ENCODE data around the gene SPDYE4. TPM values are rescaled to one million over a fixed set of nuclear protein-coding genes. Genes with fewer than 3 reads are reported as not detected.

SPDYE4 gene
- total and polyA plus RNA-seq, 2 experiments from 2014 or later: not detected

DNA sequence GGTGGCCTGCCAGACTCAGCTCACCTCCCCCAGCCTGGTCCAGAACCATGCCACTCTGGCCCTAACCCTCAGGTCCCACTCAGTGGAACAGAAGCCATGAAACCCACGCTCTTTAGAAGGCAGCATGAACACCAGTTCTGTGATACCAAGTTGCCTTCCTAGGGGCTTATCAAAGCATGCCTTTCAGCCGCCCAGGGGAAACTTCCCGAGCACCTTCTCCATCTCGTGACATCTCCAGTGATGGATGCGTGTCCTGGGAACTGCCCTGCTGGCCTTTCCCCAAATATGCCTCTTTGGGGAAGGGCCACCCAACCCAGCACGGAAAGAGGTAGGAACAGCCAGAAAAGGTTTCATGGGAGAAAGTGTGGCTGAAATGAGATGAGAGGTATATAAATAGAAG is 22.0 kb downstream of the SPDYE4 start:
- no peak for DNase-seq
- no peaks in the 10 kb centered on the region for H3K9me3 ChIP-seq (ENCODE audit: low read depth)
- no peaks in the 10 kb centered on the region for H3F3A ChIP-seq (ENCODE audit: insufficient read depth)
- H4K20me1 ChIP-seq (ENCODE audit: insufficient read depth): no peaks in the 10 kb centered on the region
- 0 out of 2 replicates have a peak, but pooled peaks cover 3% of the 10 kb centered on the region for H3K27me3 ChIP-seq (replicated peaks; ENCODE audit: insufficient read depth)
- no peaks in the 10 kb centered on the region for H3K79me2 ChIP-seq (ENCODE audit: insufficient read depth)
- no peaks in the 10 kb centered on the region for H3K36me3 ChIP-seq (ENCODE audit: low read depth)
- TF ChIP-seq EZH2 (IDR thresholded peaks at IDR 0.05; ENCODE audit: insufficient read depth, poor library complexity, severe bottlenecking) (no peak), EZH2phosphoT487 (IDR thresholded peaks at IDR 0.05; ENCODE audit: insufficient read depth, low read depth) (no peak)
- H2AFZ ChIP-seq: no peak overlapping the region
- no peaks in the 10 kb centered on the region for H3K9me2 ChIP-seq (ENCODE audit: insufficient read depth)
- H3K4me2 ChIP-seq (ENCODE audit: unreplicated experiment): no peak overlapping the region
- 69 to 74% methylated on average over 6 of the region's 6 CpGs for WGBS, 2 experiments (ENCODE audit: low coverage in 1 of 2, low lambda C conversion rate in 2 of 2, missing lambda C conversion rate in 2 of 2)
- H3K4me1 ChIP-seq (ENCODE audit: insufficient read depth): peaks cover 8% of the 10 kb centered on the region
- in situ Hi-C loops (cut with MboI): no loop called here
- H3K9ac ChIP-seq: no peak overlapping the region
- H3K27ac ChIP-seq: no peak overlapping the region
- H3K4me3 ChIP-seq: no peak overlapping the region

DNA sequence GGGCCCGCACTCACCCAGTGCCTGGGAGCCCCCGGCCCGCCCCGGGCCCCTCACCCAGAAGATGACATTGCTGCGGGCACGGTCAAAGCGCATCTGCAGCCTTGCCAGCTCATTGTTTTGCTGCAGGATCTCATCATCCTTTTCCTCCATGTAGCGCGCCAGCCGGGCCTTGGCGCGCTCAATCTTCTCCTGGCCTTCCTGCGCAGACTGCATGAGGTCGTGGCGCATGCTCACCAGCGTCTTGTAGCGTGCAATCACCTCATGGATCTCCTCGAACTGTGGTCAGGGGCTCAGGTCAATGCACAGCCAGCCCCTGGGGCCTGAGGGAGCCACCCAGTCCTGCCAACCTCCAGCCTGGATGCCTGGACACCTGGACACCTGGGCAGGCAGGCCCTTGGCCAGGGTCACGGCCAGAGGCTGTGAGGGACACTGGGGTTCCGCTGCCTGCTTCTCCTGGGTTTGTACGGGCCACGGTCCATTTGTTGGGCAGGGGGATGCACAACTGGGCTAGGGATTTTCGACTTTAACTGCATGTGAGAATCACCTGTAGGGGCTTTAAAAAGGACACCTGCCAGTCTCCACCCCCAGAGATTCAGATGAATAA is 22.9 kb downstream of the SPDYE4 start:
- H3F3A ChIP-seq (ENCODE audit: insufficient read depth): no peaks in the 10 kb centered on the region
- in situ Hi-C loops (cut with MboI): no loop called here
- TF ChIP-seq EZH2phosphoT487 (IDR thresholded peaks at IDR 0.05; ENCODE audit: insufficient read depth, low read depth) (no peak), EZH2 (IDR thresholded peaks at IDR 0.05; ENCODE audit: insufficient read depth, poor library complexity, severe bottlenecking) (no peak)
- no peak overlapping the region for H3K9ac ChIP-seq
- 0 out of 2 replicates have a peak, but pooled peaks cover 3% of the 10 kb centered on the region for H3K27me3 ChIP-seq (replicated peaks; ENCODE audit: insufficient read depth)
- H3K27ac ChIP-seq: no peak overlapping the region
- H3K9me3 ChIP-seq (ENCODE audit: low read depth): no peaks in the 10 kb centered on the region
- WGBS, 2 experiments (ENCODE audit: low coverage in 1 of 2, low lambda C conversion rate in 2 of 2, missing lambda C conversion rate in 2 of 2): 80% methylated on average over 23 of the region's 23 CpGs
- no peak for DNase-seq
- H3K4me2 ChIP-seq (ENCODE audit: unreplicated experiment): no peak overlapping the region
- no peaks in the 10 kb centered on the region for H3K79me2 ChIP-seq (ENCODE audit: insufficient read depth)
- H3K4me3 ChIP-seq: no peak overlapping the region
- no peak overlapping the region for H2AFZ ChIP-seq
- H3K36me3 ChIP-seq (ENCODE audit: low read depth): no peaks in the 10 kb centered on the region
- H4K20me1 ChIP-seq (ENCODE audit: insufficient read depth): no peaks in the 10 kb centered on the region
- H3K4me1 ChIP-seq (ENCODE audit: insufficient read depth): peaks cover 8% of the 10 kb centered on the region
- H3K9me2 ChIP-seq (ENCODE audit: insufficient read depth): no peaks in the 10 kb centered on the region

DNA sequence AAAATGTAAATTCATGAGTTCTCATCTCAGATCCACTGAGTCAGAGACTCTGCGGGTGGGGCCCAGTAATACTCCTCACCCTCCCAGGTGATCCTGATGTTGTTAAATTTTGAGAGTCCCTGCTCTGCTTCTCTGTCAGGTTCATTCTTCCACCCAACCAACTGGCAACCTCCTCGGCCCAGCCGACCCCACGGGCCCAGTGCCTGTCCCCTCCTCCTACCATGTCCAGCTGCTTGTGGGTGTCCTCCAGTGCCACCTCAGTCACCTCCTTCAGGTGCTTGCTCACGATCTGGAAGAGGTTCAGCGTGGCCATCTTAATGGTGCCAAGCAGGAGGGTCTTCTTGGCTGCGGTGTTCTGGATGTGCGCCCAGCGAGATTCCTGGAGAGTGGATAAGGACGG is 23.5 kb downstream of the SPDYE4 start:
- Histone ChIP-seq H3F3A (ENCODE audit: insufficient read depth) (no peaks in the 10 kb centered on the region), H4K20me1 (ENCODE audit: insufficient read depth) (no peaks in the 10 kb centered on the region), H3K27me3 (replicated peaks; ENCODE audit: insufficient read depth) (0 out of 2 replicates have a peak, but pooled peaks cover 3% of the 10 kb centered on the region), H2AFZ (no peak overlapping the region), H3K9me3 (ENCODE audit: low read depth) (no peaks in the 10 kb centered on the region), H3K9ac (no peak overlapping the region), H3K4me2 (ENCODE audit: unreplicated experiment) (no peak overlapping the region), H3K4me1 (ENCODE audit: insufficient read depth) (peaks cover 8% of the 10 kb centered on the region), H3K79me2 (ENCODE audit: insufficient read depth) (no peaks in the 10 kb centered on the region), H3K4me3 (no peak overlapping the region), H3K27ac (no peak overlapping the region), H3K36me3 (ENCODE audit: low read depth) (no peaks in the 10 kb centered on the region), H3K9me2 (ENCODE audit: insufficient read depth) (no peaks in the 10 kb centered on the region)
- WGBS, 2 experiments (ENCODE audit: low coverage in 1 of 2, low lambda C conversion rate in 2 of 2, missing lambda C conversion rate in 2 of 2): 85 to 88% methylated on average over 10 of the region's 10 CpGs
- TF ChIP-seq EZH2phosphoT487 (IDR thresholded peaks at IDR 0.05; ENCODE audit: insufficient read depth, low read depth) (no peak), EZH2 (IDR thresholded peaks at IDR 0.05; ENCODE audit: insufficient read depth, poor library complexity, severe bottlenecking) (no peak)
- no peak for DNase-seq
- in situ Hi-C loops (cut with MboI): no loop called here

DNA sequence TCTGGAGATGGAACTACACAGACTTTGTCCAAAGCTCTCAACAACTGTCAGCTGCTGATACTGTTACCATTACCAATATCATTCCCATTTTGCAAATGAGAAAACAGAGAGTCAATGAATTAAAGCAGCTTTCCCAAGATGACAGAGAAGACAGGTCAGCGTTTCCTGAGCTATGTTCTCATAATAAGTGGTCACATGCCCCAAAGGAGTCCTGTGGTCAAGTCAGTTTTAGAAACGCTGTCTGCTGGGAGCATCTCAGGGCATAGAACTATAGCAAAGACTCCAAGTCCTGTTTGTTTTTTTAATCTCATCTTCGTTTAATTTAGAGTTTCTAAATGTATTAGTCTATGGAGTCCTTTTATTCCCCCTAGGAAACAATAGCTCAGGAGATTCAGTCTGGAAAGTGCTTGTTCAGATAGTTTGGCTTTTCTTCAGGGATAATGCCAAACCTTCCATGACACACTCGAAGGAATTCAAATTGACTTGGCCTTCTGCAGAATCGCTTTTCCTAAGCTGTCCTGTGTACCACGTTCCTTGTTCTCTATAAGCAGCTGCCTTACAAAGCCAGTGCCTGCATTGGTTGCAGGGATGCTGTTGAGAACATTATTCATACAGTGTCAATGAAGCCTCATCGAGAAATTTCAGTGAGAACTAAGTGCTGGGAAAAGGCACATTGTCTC is 25.8 kb downstream of the SPDYE4 start:
- in situ Hi-C loops (cut with MboI): no loop called here
- peak; percentile 71 for DNase-seq

More for the DNA sequence above, 25.8 kb downstream of the SPDYE4 start:
- 0 out of 2 replicates have a peak, but pooled peaks cover 3% of the 10 kb centered on the region for H3K27me3 ChIP-seq (replicated peaks; ENCODE audit: insufficient read depth)
- H2AFZ ChIP-seq: 0 out of 2 replicates have a peak overlapping the region, but pooled peaks have one; percentile 23
- no peaks in the 10 kb centered on the region for H3K36me3 ChIP-seq (ENCODE audit: low read depth)
- no peaks in the 10 kb centered on the region for H3K79me2 ChIP-seq (ENCODE audit: insufficient read depth)
- no peak overlapping the region; the same call in 1 of the 2 replicates for H3K27ac ChIP-seq
- H3K4me3 ChIP-seq: no peak overlapping the region
- H3K4me2 ChIP-seq (ENCODE audit: unreplicated experiment): no peak overlapping the region
- H3K4me1 ChIP-seq (ENCODE audit: insufficient read depth): peaks cover 8% of the 10 kb centered on the region
- TF ChIP-seq EZH2phosphoT487 (IDR thresholded peaks at IDR 0.05; ENCODE audit: insufficient read depth, low read depth) (no peak), EZH2 (IDR thresholded peaks at IDR 0.05; ENCODE audit: insufficient read depth, poor library complexity, severe bottlenecking) (no peak)
- no peak overlapping the region for H3K9ac ChIP-seq
- no peaks in the 10 kb centered on the region for H3K9me2 ChIP-seq (ENCODE audit: insufficient read depth)
- no peaks in the 10 kb centered on the region for H3K9me3 ChIP-seq (ENCODE audit: low read depth)
- 3 to 5% methylated on average over 7 of the region's 7 CpGs for WGBS, 2 experiments (ENCODE audit: low coverage in 1 of 2, low lambda C conversion rate in 2 of 2, missing lambda C conversion rate in 2 of 2)
- H4K20me1 ChIP-seq (ENCODE audit: insufficient read depth): no peaks in the 10 kb centered on the region
- no peaks in the 10 kb centered on the region for H3F3A ChIP-seq (ENCODE audit: insufficient read depth)
